ENCODE data around the gene RGR. TPM values are rescaled to one million over a fixed set of nuclear protein-coding genes. Genes with fewer than 3 reads are reported as not detected.
A peak's percentile ranks its signal among the peaks of the same experiment; 100 is the strongest.

RGR gene
- total RNA-seq = 1 to 10 TPM in 5 of 8 experiments, under 1 TPM in 2, not detected in 1; 0.36 to 5.2 (median 1.1) TPM

GRCh38 chr10:84244651-84245270 lies at the start of gene RGR:
RGR (plus strand) TSS chr10:84245053; CDS start chr10:84245091, 38 bp downstream.
- ATAC-seq (replicated peaks in 6 of 8) = peak; percentile 86 to 95 (median 91)
- in situ Hi-C loops (cut with MboI; ENCODE audit: low pct_unique_long_range_greater_than_20kb in 2 of 9, low sequenced_read_pairs in 9 of 9, unreplicated experiment in 9 of 9) = no loop called here
- Histone ChIP-seq H3K4me1 (replicated peaks in 1 of 2) (peaks cover 9 to 17% of the 10 kb centered on the region in 2 donors), H3K4me3 (no peak within 1 kb of the TSS), H3K27ac (peak within 1 kb of the TSS in 1 of 2 donors; percentile 24)
- WGBS, 10 experiments = 0 to 20% (median 3%) methylated on average over 1 to 6 of the region's 9 CpGs; no CpG with 5 or more reads in 2 of the 10 experiments

- no peak for ATAC-seq (replicated peaks in 6 of 8)
- peaks cover 4% of the 10 kb centered on the region in 2 donors for H3K4me1 ChIP-seq (replicated peaks in 1 of 2)
- WGBS, 10 experiments = 33 to 80% (median 60%) methylated on average over 1 to 3 of the region's 4 CpGs; no CpG with 5 or more reads in 2 of the 10 experiments
- H3K4me3 ChIP-seq = no peak overlapping the region
- no peak overlapping the region for H3K27ac ChIP-seq
- in situ Hi-C loops (cut with MboI; ENCODE audit: low pct_unique_long_range_greater_than_20kb in 2 of 9, low sequenced_read_pairs in 9 of 9, unreplicated experiment in 9 of 9) = loop anchor here in 1 of 9 experiments (10.0 kb wide), 1 partner anchor 51 kb away; no protein-coding TSS in a partner anchor
These were observed 48.8 kb upstream of the RGR start for GRCh38 chr10:84196083-84196482.

- H3K4me3 ChIP-seq = no peak overlapping the region
- in situ Hi-C loops (cut with MboI; ENCODE audit: low pct_unique_long_range_greater_than_20kb in 2 of 9, low sequenced_read_pairs in 9 of 9, unreplicated experiment in 9 of 9) = loop anchor here in 1 of 9 experiments (10.0 kb wide), 1 partner anchor 52 kb away; no protein-coding TSS in a partner anchor
- peaks cover 4% of the 10 kb centered on the region in 2 donors for H3K4me1 ChIP-seq (replicated peaks in 1 of 2)
- H3K27ac ChIP-seq = no peak overlapping the region
- WGBS, 10 experiments = 71 to 96% (median 85%) methylated on average over 1 to 5 of the region's 5 CpGs; no CpG with 5 or more reads in 6 of the 10 experiments
- no peak for ATAC-seq (replicated peaks in 6 of 8)
These were observed 47.9 kb upstream of the RGR start for GRCh38 chr10:84196941-84197340.

GRCh38 chr10:84197643-84198042 lies 47.2 kb upstream of the RGR start:
- in situ Hi-C loops (cut with MboI; ENCODE audit: low pct_unique_long_range_greater_than_20kb in 2 of 9, low sequenced_read_pairs in 9 of 9, unreplicated experiment in 9 of 9) = loop anchor here in 1 of 9 experiments (10.0 kb wide), 1 partner anchor 53 kb away; no protein-coding TSS in a partner anchor
- 25% methylated on average over 4 of the region's 5 CpGs; no CpG with 5 or more reads in 9 of the 10 experiments for WGBS, 10 experiments
- no peak overlapping the region for H3K4me3 ChIP-seq
- ATAC-seq (replicated peaks in 6 of 8) = no peak
- H3K4me1 ChIP-seq (replicated peaks in 1 of 2) = peaks cover 4% of the 10 kb centered on the region in 2 donors
- H3K27ac ChIP-seq = no peak overlapping the region

GRCh38 chr10:84198206-84198915 lies 46.5 kb upstream of the RGR start:
- Histone ChIP-seq H3K4me3 (no peak overlapping the region), H3K4me1 (replicated peaks in 1 of 2) (peaks cover 4% of the 10 kb centered on the region in 2 donors), H3K27ac (no peak overlapping the region)
- ATAC-seq (replicated peaks in 6 of 8) = peak in 1 of 8 experiments; percentile 11
- WGBS, 10 experiments = 0 to 100% (median 61%) methylated on average over 1 to 5 of the region's 7 CpGs; no CpG with 5 or more reads in 2 of the 10 experiments
- in situ Hi-C loops (cut with MboI; ENCODE audit: low pct_unique_long_range_greater_than_20kb in 2 of 9, low sequenced_read_pairs in 9 of 9, unreplicated experiment in 9 of 9) = loop anchor here in 1 of 9 experiments (10.0 kb wide), 1 partner anchor 54 kb away; no protein-coding TSS in a partner anchor

- 40 to 100% (median 60%) methylated on average over 1 to 3 of the region's 11 CpGs; no CpG with 5 or more reads in 5 of the 10 experiments for WGBS, 10 experiments
- H3K4me3 ChIP-seq = no peak overlapping the region
- H3K27ac ChIP-seq = no peak overlapping the region
- no peak for ATAC-seq (replicated peaks in 6 of 8)
- peaks cover 0 to 4% of the 10 kb centered on the region in 2 donors for H3K4me1 ChIP-seq (replicated peaks in 1 of 2)
- in situ Hi-C loops (cut with MboI; ENCODE audit: low pct_unique_long_range_greater_than_20kb in 2 of 9, low sequenced_read_pairs in 9 of 9, unreplicated experiment in 9 of 9) = no loop called here
These were observed 44.2 kb upstream of the RGR start for GRCh38 chr10:84200537-84201243.

- no peak overlapping the region for H3K27ac ChIP-seq
- WGBS, 10 experiments = 0 to 100% (median 75%) methylated on average over 1 to 4 of the region's 6 CpGs; no CpG with 5 or more reads in 4 of the 10 experiments
- H3K4me3 ChIP-seq = no peak overlapping the region
- peaks cover 0 to 4% of the 10 kb centered on the region in 2 donors for H3K4me1 ChIP-seq (replicated peaks in 1 of 2)
- ATAC-seq (replicated peaks in 6 of 8) = no peak
- in situ Hi-C loops (cut with MboI; ENCODE audit: low pct_unique_long_range_greater_than_20kb in 2 of 9, low sequenced_read_pairs in 9 of 9, unreplicated experiment in 9 of 9) = no loop called here
These were observed 43.6 kb upstream of the RGR start for GRCh38 chr10:84201244-84201606.

GRCh38 chr10:84201682-84202081 lies 43.2 kb upstream of the RGR start:
- 76 to 100% (median 96%) methylated on average over 1 to 6 of the region's 11 CpGs; no CpG with 5 or more reads in 4 of the 10 experiments for WGBS, 10 experiments
- no peak overlapping the region for H3K27ac ChIP-seq

GRCh38 chr10:84202349-84202748 lies 42.5 kb upstream of the RGR start:
- no peak for ATAC-seq (replicated peaks in 6 of 8)
- no peak overlapping the region for H3K4me3 ChIP-seq
- no peak overlapping the region for H3K27ac ChIP-seq
- in situ Hi-C loops (cut with MboI; ENCODE audit: low pct_unique_long_range_greater_than_20kb in 2 of 9, low sequenced_read_pairs in 9 of 9, unreplicated experiment in 9 of 9) = no loop called here
- WGBS, 10 experiments = 43 to 100% (median 69%) methylated on average over 1 to 4 of the region's 5 CpGs; no CpG with 5 or more reads in 4 of the 10 experiments
- peaks cover 0 to 4% of the 10 kb centered on the region in 2 donors for H3K4me1 ChIP-seq (replicated peaks in 1 of 2)

More at GRCh38 chr10:84201682-84202081, 43.2 kb upstream of the RGR start:
- Histone ChIP-seq H3K4me1 (replicated peaks in 1 of 2) (peaks cover 0 to 4% of the 10 kb centered on the region in 2 donors), H3K4me3 (no peak overlapping the region)
- in situ Hi-C loops (cut with MboI; ENCODE audit: low pct_unique_long_range_greater_than_20kb in 2 of 9, low sequenced_read_pairs in 9 of 9, unreplicated experiment in 9 of 9) = no loop called here
- ATAC-seq (replicated peaks in 6 of 8) = no peak

GRCh38 chr10:84204122-84204521 lies 40.7 kb upstream of the RGR start:
- 92 to 100% methylated on average over 1 to 2 of the region's 4 CpGs; no CpG with 5 or more reads in 8 of the 10 experiments for WGBS, 10 experiments
- H3K27ac ChIP-seq = no peak overlapping the region
- in situ Hi-C loops (cut with MboI; ENCODE audit: low pct_unique_long_range_greater_than_20kb in 2 of 9, low sequenced_read_pairs in 9 of 9, unreplicated experiment in 9 of 9) = no loop called here
- no peak overlapping the region for H3K4me3 ChIP-seq
- peak in 3 of 8 experiments; percentile 43 to 58 (median 53) for ATAC-seq (replicated peaks in 6 of 8)
- H3K4me1 ChIP-seq (replicated peaks in 1 of 2) = no peaks in the 10 kb centered on the region

- Histone ChIP-seq H3K27ac (no peak overlapping the region), H3K4me3 (no peak overlapping the region), H3K4me1 (replicated peaks in 1 of 2) (no peaks in the 10 kb centered on the region)
- ATAC-seq (replicated peaks in 6 of 8) = no peak
- WGBS, 10 experiments = 0 to 84% (median 51%) methylated on average over 1 to 4 of the region's 4 CpGs; no CpG with 5 or more reads in 4 of the 10 experiments
- in situ Hi-C loops (cut with MboI; ENCODE audit: low pct_unique_long_range_greater_than_20kb in 2 of 9, low sequenced_read_pairs in 9 of 9, unreplicated experiment in 9 of 9) = no loop called here
These were observed 40.2 kb upstream of the RGR start for GRCh38 chr10:84204610-84205009.

- H3K4me3 ChIP-seq = no peak overlapping the region
- H3K4me1 ChIP-seq (replicated peaks in 1 of 2) = no peaks in the 10 kb centered on the region
- 0 to 92% (median 7%) methylated on average over 1 to 5 of the region's 8 CpGs; no CpG with 5 or more reads in 5 of the 10 experiments for WGBS, 10 experiments
- in situ Hi-C loops (cut with MboI; ENCODE audit: low pct_unique_long_range_greater_than_20kb in 2 of 9, low sequenced_read_pairs in 9 of 9, unreplicated experiment in 9 of 9) = no loop called here
- peak; percentile 74 to 96 (median 88) for ATAC-seq (replicated peaks in 6 of 8)
- H3K27ac ChIP-seq = no peak overlapping the region
These were observed 39.6 kb upstream of the RGR start for GRCh38 chr10:84205049-84205852.

Measured in motor neuron (in vitro differentiated cells).